Effector memory CD8-positive, alpha-beta T cell (primary cell): ENCODE results near the gene PHF2.

Experiments used
- ATAC-seq: fragments of 150-1000 bp; cut with Tn5 transposase; replicated peaks from 2 replicates; pipeline ENCODE4 v1.10.0; 2021; ENCODE audit warnings: mild to moderate bottlenecking, moderate library complexity
- DNase-seq, 3 experiments: peaks; one replicate each; pipeline ENCODE4 v3.0.0; 2021
- H3K27ac Mint-ChIP-seq, 2 donors: one replicate each; pipeline ENCODE4 v1.8.0; 2022; ENCODE audit warnings: mild to moderate bottlenecking in 2 of 2, mixed read lengths in 2 of 2, moderate library complexity in 2 of 2
- H3K27me3 Mint-ChIP-seq, 2 donors: one replicate each; pipeline ENCODE4 v1.8.0; 2022; ENCODE audit warnings: mixed read lengths in 2 of 2
- H3K36me3 Mint-ChIP-seq: one replicate; pipeline ENCODE4 v1.8.0; 2022; ENCODE audit warnings: mild to moderate bottlenecking, moderate library complexity, mixed read lengths; ENCODE audit not compliant: insufficient read depth
- H3K4me1 Mint-ChIP-seq, 2 donors: one replicate each; pipeline ENCODE4 v1.8.0; 2022; ENCODE audit warnings: low read depth in 2 of 2, mixed read lengths in 2 of 2
- H3K4me3 Mint-ChIP-seq, 2 donors: one replicate each; pipeline ENCODE4 v1.8.0; 2022; ENCODE audit warnings: mild to moderate bottlenecking in 2 of 2, mixed read lengths in 2 of 2, moderate library complexity in 2 of 2
- H3K9me3 Mint-ChIP-seq, 2 donors: one replicate each; pipeline ENCODE4 v1.8.0; 2022; ENCODE audit warnings: mixed read lengths in 2 of 2

Gene PHF2

DNA sequence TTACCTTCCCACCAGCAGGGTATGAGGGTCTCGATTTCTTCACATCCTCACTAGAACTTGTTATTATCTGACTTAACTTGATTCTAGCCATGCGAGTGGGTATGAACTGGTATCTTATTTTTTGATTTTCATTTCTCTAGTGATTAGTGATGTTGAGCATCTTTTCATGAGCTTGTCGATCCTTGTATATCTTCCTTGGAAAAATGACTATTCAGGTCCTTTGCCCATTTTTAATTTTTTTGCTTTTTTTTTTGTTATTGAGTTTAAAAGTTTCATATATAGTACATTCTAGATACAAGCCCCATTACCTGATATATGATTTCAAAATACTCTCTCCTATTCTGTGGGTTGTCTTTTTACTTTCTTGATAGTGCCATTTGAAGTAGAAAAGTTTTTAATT, 61.5 kb downstream of the PHF2 start:
- ATAC-seq (no peak), DNase-seq (no peak)
- Mint-ChIP-seq H3K4me3 (no peak overlapping the region), H3K27ac (peak overlapping the region in 1 of 2 donors; percentile 19), H3K9me3 (peaks cover 0 to 3% of the 10 kb centered on the region in 2 donors), H3K36me3 (peaks cover 37% of the 10 kb centered on the region), H3K4me1 (peaks cover 0 to 2% of the 10 kb centered on the region in 2 donors), H3K27me3 (no peaks in the 10 kb centered on the region)

GRCh38 chr9:93640027-93640426, 63.6 kb downstream of the PHF2 start:
- no peak for DNase-seq
- Mint-ChIP-seq H3K27ac (no peak overlapping the region), H3K4me3 (no peak overlapping the region), H3K36me3 (peaks cover 51% of the 10 kb centered on the region), H3K4me1 (peaks cover 0 to 4% of the 10 kb centered on the region in 2 donors), H3K27me3 (no peaks in the 10 kb centered on the region), H3K9me3 (peaks cover 0 to 3% of the 10 kb centered on the region in 2 donors)
- no peak for ATAC-seq

GRCh38 chr9:93642961-93643360, 66.6 kb downstream of the PHF2 start:
- H3K27ac Mint-ChIP-seq, result peak overlapping the region in 1 of 2 donors; percentile 52
- H3K4me1 Mint-ChIP-seq, result peaks cover 0 to 1% of the 10 kb centered on the region in 2 donors
- H3K9me3 Mint-ChIP-seq, result no peaks in the 10 kb centered on the region
- no peak overlapping the region for H3K4me3 Mint-ChIP-seq
- H3K27me3 Mint-ChIP-seq, result no peaks in the 10 kb centered on the region
- ATAC-seq, result no peak
- peaks cover 51% of the 10 kb centered on the region for H3K36me3 Mint-ChIP-seq
- no peak for DNase-seq

DNA sequence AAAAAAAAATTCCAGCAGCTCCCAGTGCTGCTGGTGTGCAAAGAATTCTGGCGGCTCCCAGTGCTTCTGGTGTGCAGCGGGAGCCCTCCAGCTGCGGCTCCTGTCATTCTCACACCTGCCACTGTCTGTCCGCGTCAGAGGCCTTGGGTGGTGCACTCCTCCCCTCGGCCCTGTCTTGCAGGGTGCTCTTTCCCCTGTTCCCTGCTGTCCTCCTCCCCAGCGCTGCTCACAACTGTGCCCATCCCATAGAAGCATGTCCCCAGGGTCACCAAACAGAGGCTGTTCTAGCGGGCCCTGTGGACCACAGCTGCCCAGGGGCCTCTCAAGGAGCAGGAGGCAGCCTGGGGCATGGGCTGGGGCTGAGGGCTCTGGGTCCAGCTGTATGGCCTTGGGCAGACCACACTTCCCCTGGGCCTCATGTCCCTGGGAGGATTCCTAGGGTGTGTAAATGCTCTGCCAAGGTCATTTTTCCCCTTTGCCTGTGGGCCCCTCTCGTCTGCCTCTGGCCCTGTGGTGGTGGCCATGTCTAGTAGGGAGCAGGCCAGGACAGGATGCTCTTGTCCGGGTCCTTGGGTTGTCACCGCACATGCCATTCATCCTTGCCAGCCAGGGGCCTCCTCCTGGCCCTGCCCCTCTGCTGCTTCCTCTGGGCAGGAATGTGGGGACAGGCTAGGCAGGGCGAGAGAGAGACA, 68.2 kb downstream of the PHF2 start:
- Mint-ChIP-seq H3K36me3 (peaks cover 40% of the 10 kb centered on the region), H3K9me3 (no peaks in the 10 kb centered on the region), H3K27ac (no peak overlapping the region), H3K4me1 (peaks cover 0 to 1% of the 10 kb centered on the region in 2 donors), H3K27me3 (no peaks in the 10 kb centered on the region), H3K4me3 (no peak overlapping the region)
- DNase-seq (no peak), ATAC-seq (no peak)

- ATAC-seq, result no peak
These were observed 68.9 kb downstream of the PHF2 start for GRCh38 chr9:93645149-93645889.

GRCh38 chr9:93645921-93646639, 69.7 kb downstream of the PHF2 start:
- Mint-ChIP-seq H3K4me1 (peaks cover 0 to 1% of the 10 kb centered on the region in 2 donors), H3K4me3 (no peak overlapping the region), H3K9me3 (no peaks in the 10 kb centered on the region), H3K27me3 (no peaks in the 10 kb centered on the region), H3K36me3 (peaks cover 30% of the 10 kb centered on the region), H3K27ac (no peak overlapping the region)
- DNase-seq (no peak), ATAC-seq (no peak)

More at GRCh38 chr9:93645149-93645889, 68.9 kb downstream of the PHF2 start:
- no peaks in the 10 kb centered on the region for H3K9me3 Mint-ChIP-seq
- no peak for DNase-seq
- no peak overlapping the region for H3K27ac Mint-ChIP-seq
- H3K27me3 Mint-ChIP-seq, result no peaks in the 10 kb centered on the region
- peaks cover 0 to 1% of the 10 kb centered on the region in 2 donors for H3K4me1 Mint-ChIP-seq
- H3K4me3 Mint-ChIP-seq, result no peak overlapping the region
- H3K36me3 Mint-ChIP-seq, result peaks cover 37% of the 10 kb centered on the region

DNA sequence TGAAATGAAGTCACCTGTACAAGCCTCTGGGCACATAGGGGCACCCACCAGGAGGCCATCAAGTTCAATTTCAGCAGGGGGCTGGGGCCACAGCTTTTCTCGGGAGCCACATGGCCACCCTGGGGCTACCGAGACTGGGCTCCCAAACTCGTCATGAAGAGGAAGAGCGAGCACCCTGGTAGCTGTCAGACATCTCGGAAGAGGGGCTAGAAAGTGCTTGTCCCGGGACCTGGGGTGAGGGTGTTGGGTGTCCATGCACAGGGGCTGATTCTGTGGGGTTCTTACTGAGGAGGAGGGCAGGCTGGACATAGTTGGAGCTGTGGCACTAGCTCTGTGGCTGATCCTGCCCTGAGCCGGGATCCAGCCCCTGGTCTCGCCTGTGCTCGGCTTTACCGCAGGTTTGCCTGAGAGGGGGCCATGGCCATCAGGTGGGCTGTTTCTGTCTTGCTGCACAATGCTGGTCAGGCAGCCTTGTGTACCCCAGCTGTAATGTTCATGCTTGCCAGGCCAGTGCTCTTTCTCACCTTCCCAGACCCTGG, 70.3 kb downstream of the PHF2 start:
- Mint-ChIP-seq H3K36me3 (peaks cover 35% of the 10 kb centered on the region), H3K27ac (peak overlapping the region in 1 of 2 donors; percentile 35), H3K4me1 (peaks cover 1 to 3% of the 10 kb centered on the region in 2 donors)

GRCh38 chr9:93648181-93648580, 71.8 kb downstream of the PHF2 start:
- Mint-ChIP-seq H3K27ac (no peak overlapping the region), H3K36me3 (peaks cover 30% of the 10 kb centered on the region), H3K9me3 (no peaks in the 10 kb centered on the region), H3K27me3 (no peaks in the 10 kb centered on the region), H3K4me1 (peaks cover 1 to 6% of the 10 kb centered on the region in 2 donors), H3K4me3 (no peak overlapping the region)
- DNase-seq (no peak), ATAC-seq (no peak)

More for the DNA sequence above, 70.3 kb downstream of the PHF2 start:
- ATAC-seq (no peak), DNase-seq (no peak)
- Mint-ChIP-seq H3K4me3 (no peak overlapping the region), H3K9me3 (no peaks in the 10 kb centered on the region), H3K27me3 (no peaks in the 10 kb centered on the region)

- Mint-ChIP-seq H3K4me3 (no peak overlapping the region), H3K4me1 (peaks cover 1 to 6% of the 10 kb centered on the region in 2 donors), H3K27ac (no peak overlapping the region), H3K36me3 (peaks cover 28% of the 10 kb centered on the region), H3K27me3 (no peaks in the 10 kb centered on the region), H3K9me3 (no peaks in the 10 kb centered on the region)
- ATAC-seq (no peak), DNase-seq (no peak)
These were observed 72.5 kb downstream of the PHF2 start for GRCh38 chr9:93648836-93649235.

GRCh38 chr9:93649610-93650261, 73.4 kb downstream of the PHF2 start:
- H3K9me3 Mint-ChIP-seq, result no peaks in the 10 kb centered on the region
- H3K27me3 Mint-ChIP-seq, result no peaks in the 10 kb centered on the region
- no peak for ATAC-seq
- no peak overlapping the region for H3K27ac Mint-ChIP-seq
- DNase-seq, result no peak
- H3K4me3 Mint-ChIP-seq, result no peak overlapping the region
- peaks cover 0 to 6% of the 10 kb centered on the region in 2 donors for H3K4me1 Mint-ChIP-seq
- peaks cover 27% of the 10 kb centered on the region for H3K36me3 Mint-ChIP-seq

- DNase-seq, result no peak
- Mint-ChIP-seq H3K4me3 (no peak overlapping the region), H3K9me3 (no peaks in the 10 kb centered on the region), H3K27ac (no peak overlapping the region), H3K36me3 (peaks cover 25% of the 10 kb centered on the region), H3K4me1 (peaks cover 0 to 6% of the 10 kb centered on the region in 2 donors), H3K27me3 (no peaks in the 10 kb centered on the region)
- ATAC-seq, result no peak
These were observed 74.1 kb downstream of the PHF2 start for GRCh38 chr9:93650448-93650847.

DNA sequence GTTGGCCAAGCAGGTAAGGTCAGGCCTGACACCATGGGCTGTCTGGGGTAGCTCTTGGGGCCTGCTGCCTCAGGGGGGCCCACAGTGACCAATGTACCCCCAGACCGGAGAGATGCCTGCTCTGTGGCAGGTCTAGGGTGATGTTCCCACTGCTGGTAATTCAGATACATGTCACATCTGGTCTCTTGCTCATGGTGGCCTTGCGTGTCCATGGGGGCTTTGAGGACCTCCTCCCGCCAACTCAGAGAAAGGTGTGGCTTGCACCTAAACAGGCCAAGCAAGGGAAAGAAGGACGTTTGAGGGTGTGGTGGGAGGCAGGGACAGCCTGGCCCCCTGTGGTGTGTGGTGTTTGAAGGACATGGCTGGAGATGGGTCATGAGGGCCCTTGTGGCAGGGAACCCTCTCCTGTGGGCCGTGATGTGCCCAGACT, 75.2 kb downstream of the PHF2 start:
- no peaks in the 10 kb centered on the region for H3K27me3 Mint-ChIP-seq
- H3K9me3 Mint-ChIP-seq, result no peaks in the 10 kb centered on the region
- peaks cover 23% of the 10 kb centered on the region for H3K36me3 Mint-ChIP-seq
- H3K4me3 Mint-ChIP-seq, result no peak overlapping the region
- H3K4me1 Mint-ChIP-seq, result peaks cover 0 to 6% of the 10 kb centered on the region in 2 donors
- DNase-seq (no peak), ATAC-seq (no peak)
- peak overlapping the region in 1 of 2 donors; percentile 11 for H3K27ac Mint-ChIP-seq
